Hepatocyte (in vitro differentiated cells): ENCODE measurements around the gene FCAMR.

ENCODE experiments used
- CTCF ChIP-seq: fragments of 200-600 bp; sonication (generic); IDR thresholded peaks from 2 replicates; pipeline ENCODE4 v1.5.1; 2016; ENCODE audit warnings: antibody characterized with exemption, mild to moderate bottlenecking; ENCODE audit not compliant: poor library complexity
- EZH2 ChIP-seq: fragments of 200-600 bp; sonication (generic); IDR thresholded peaks from 2 replicates; pipeline ENCODE4 v1.6.1; 2016; ENCODE audit warnings: antibody characterized with exemption, mild to moderate bottlenecking, borderline replicate concordance

GRCh38 chr1:206939131-206939530, 31.1 kb downstream of the FCAMR start:
- TF ChIP-seq EZH2, result no peak
- no peak for TF ChIP-seq CTCF
